ENCODE data around the gene CDH13. TPM values are rescaled to one million over a fixed set of nuclear protein-coding genes. Genes with fewer than 3 reads are reported as not detected.

Gene CDH13
- total and polyA plus RNA-seq, 2 donors (not counting 3 experiments of a cell fraction or from before 2014, with no cell fraction given): 96.6 to 124 TPM

- H3K4me3 ChIP-seq (replicated peaks in 1 of 3; ENCODE audit: insufficient read depth in 1 of 3, low read depth in 1 of 3, low read length in 3 of 3): no peak overlapping the region
- FAIRE-seq: no peak
- no peaks in the 10 kb centered on the region for H3K9me3 ChIP-seq (replicated peaks; ENCODE audit: control insufficient read depth, insufficient read depth, low read length)
- H4K20me1 ChIP-seq (replicated peaks; ENCODE audit: control insufficient read depth, extremely low read depth, insufficient read depth, low read length): no peaks in the 10 kb centered on the region
- ChIA-PET CTCF (interaction anchor here (1.2 kb wide), 1 partner anchor 41 kb away, joined by 6 read pairs; no protein-coding TSS in a partner anchor), POLR2A (no interaction called here)
- no peak overlapping the region for H2AFZ ChIP-seq (ENCODE audit: low read depth, low read length)
- H3K9me1 ChIP-seq (replicated peaks; ENCODE audit: control insufficient read depth, extremely low read depth, insufficient read depth, low read length): no peaks in the 10 kb centered on the region
- TF ChIP-seq EZH2 (IDR thresholded peaks at IDR 0.05; ENCODE audit: borderline replicate concordance, low read depth, low read length, severe bottlenecking): no peak
- TF ChIP-seq MYC (IDR thresholded peaks at IDR 0.05; ENCODE audit: low read depth, low read length): no peak
- TF ChIP-seq JUN (IDR thresholded peaks at IDR 0.05; ENCODE audit: borderline replicate concordance, insufficient read depth, insufficient read length, low read depth): no peak
- no peak for TF ChIP-seq FOS (IDR thresholded peaks at IDR 0.05; ENCODE audit: borderline replicate concordance, insufficient read depth, low read length)
- TF ChIP-seq GATA2 (IDR thresholded peaks at IDR 0.05; ENCODE audit: insufficient read depth, insufficient read length, low read depth, low read length): no peak
- no peak for TF ChIP-seq POLR2A (IDR thresholded peaks at IDR 0.05; ENCODE audit: low read depth, low read length)
- no peak for TF ChIP-seq POLR2AphosphoS5 (IDR thresholded peaks at IDR 0.05; ENCODE audit: insufficient read depth, low read depth, low read length)
- no peak for TF ChIP-seq CTCF (IDR thresholded peaks at IDR 0.05; ENCODE audit: extremely low read depth in 1 of 2, insufficient read depth in 1 of 2, low read depth in 1 of 2, low read length in 2 of 2)
- TF ChIP-seq, protein P1, sequence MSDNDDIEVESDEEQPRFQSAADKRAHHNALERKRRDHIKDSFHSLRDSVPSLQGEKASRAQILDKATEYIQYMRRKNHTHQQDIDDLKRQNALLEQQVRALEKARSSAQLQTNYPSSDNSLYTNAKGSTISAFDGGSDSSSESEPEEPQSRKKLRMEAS (IDR thresholded peaks at IDR 0.05; ENCODE audit: insufficient read depth, insufficient read length): no peak
- H3K36me3 ChIP-seq (ENCODE audit: control insufficient read depth in 2 of 2, extremely low read depth in 1 of 2, insufficient read depth in 2 of 2, low read length in 2 of 2): no peaks in the 10 kb centered on the region
- intact Hi-C loops (cut with micrococcal nuclease) (no loop called here), dilution Hi-C loops (cut with MboI; ENCODE audit: extremely low pct_ligation_motif_present, low sequenced_read_pairs) (no loop called here)
- H3K9ac ChIP-seq (replicated peaks; ENCODE audit: extremely low read depth, insufficient read depth, low read length): no peak overlapping the region
- no TSS peak for BruUV-seq (replicated peaks)
- peaks cover 2% of the 10 kb centered on the region for H3K79me2 ChIP-seq (ENCODE audit: control insufficient read depth, insufficient read depth, low read length)
- H3K27ac ChIP-seq (ENCODE audit: insufficient read depth, low read depth, low read length): no peak overlapping the region
- no peaks in the 10 kb centered on the region for H3K27me3 ChIP-seq (ENCODE audit: control insufficient read depth in 2 of 2, insufficient read depth in 2 of 2, low read length in 2 of 2)
- H3K4me2 ChIP-seq (ENCODE audit: insufficient read depth, low read length): no peak overlapping the region
- H3K4me1 ChIP-seq (ENCODE audit: control insufficient read depth, extremely low read depth, insufficient read depth, low read length): peaks cover 46% of the 10 kb centered on the region
- DNase-seq (ENCODE audit: low read depth, low spot score): no peak
These were observed 32.0 kb downstream of the CDH13 start for GRCh38 chr16:82658796-82659195.

Data from endothelial cell of umbilical vein (primary cell).